Germinal center (tissue), 1 donor: Measurements from ENCODE around the gene SHISA7.

ENCODE experiments used
- DNase-seq: peaks from one replicate; pipeline ENCODE4 v3.0.0; 2012; ENCODE audit warnings: mixed read lengths, low spot score

Gene SHISA7

GRCh38 chr19:55482156-55482961 lies 39.3 kb upstream of the SHISA7 start:
- no peak for DNase-seq

- no peak for DNase-seq
Measured at GRCh38 chr19:55481794-55482155, 38.7 kb upstream of the SHISA7 start.

- no peak for DNase-seq
Measured at GRCh38 chr19:55481148-55481793, 38.2 kb upstream of the SHISA7 start.

GRCh38 chr19:55479451-55480230 lies 36.5 kb upstream of the SHISA7 start:
- no peak for DNase-seq

GRCh38 chr19:55479045-55479444 lies 35.9 kb upstream of the SHISA7 start:
- DNase-seq, result no peak

- no peak for DNase-seq
Measured at GRCh38 chr19:55478364-55478763, 35.3 kb upstream of the SHISA7 start.

GRCh38 chr19:55477905-55478304 lies 34.8 kb upstream of the SHISA7 start:
- no peak for DNase-seq

GRCh38 chr19:55476100-55476775 lies 33.1 kb upstream of the SHISA7 start, which contains the start of gene ZNF628:
Gene ZNF628 (plus strand): TSS chr19:55476617. CDS start chr19:55479911, 3,294 bp downstream.
- DNase-seq, result peak; percentile 98

GRCh38 chr19:55474269-55475265 lies 31.5 kb upstream of the SHISA7 start:
- DNase-seq, result no peak

GRCh38 chr19:55473225-55474012 lies 30.3 kb upstream of the SHISA7 start:
- no peak for DNase-seq

- no peak for DNase-seq
Measured at GRCh38 chr19:55472463-55472862, 29.4 kb upstream of the SHISA7 start.

GRCh38 chr19:55471266-55471665 lies 28.2 kb upstream of the SHISA7 start:
- DNase-seq, result no peak

GRCh38 chr19:55468054-55468393 lies 24.9 kb upstream of the SHISA7 start:
- DNase-seq, result no peak

- peak; percentile 81 for DNase-seq
Measured at GRCh38 chr19:55467236-55468053, 24.3 kb upstream of the SHISA7 start.

- DNase-seq, result no peak
Measured at GRCh38 chr19:55466241-55466614, 23.1 kb upstream of the SHISA7 start.

GRCh38 chr19:55465460-55466240 lies 22.6 kb upstream of the SHISA7 start:
- no peak for DNase-seq

GRCh38 chr19:55464662-55465054 lies 21.6 kb upstream of the SHISA7 start, which contains the start of gene C19orf85:
Gene C19orf85 (minus strand): TSS chr19:55464751. CDS start chr19:55464554, 197 bp downstream.
- DNase-seq, result no peak

GRCh38 chr19:55464039-55464661 lies 21.1 kb upstream of the SHISA7 start:
- DNase-seq, result no peak
